NOMO-1 (cell line): ENCODE data around the gene FAM186B.

Source experiments
- DNase-seq, 2 experiments: peaks; one replicate each; lab custom pipeline; 2025; ENCODE audit not compliant: unreplicated experiment in 2 of 2; lab: John Stamatoyannopoulos, UW

FAM186B gene

GRCh38 chr12:49636574-49636973, 31.1 kb upstream of the FAM186B start:
- DNase-seq, result no peak

GRCh38 chr12:49635656-49636055, 30.2 kb upstream of the FAM186B start:
- no peak for DNase-seq

- DNase-seq, result no peak
These were observed 29.6 kb upstream of the FAM186B start for GRCh38 chr12:49635036-49635435.

- DNase-seq, result no peak
These were observed 28.4 kb upstream of the FAM186B start for GRCh38 chr12:49633703-49634345.

- no peak for DNase-seq
These were observed 27.7 kb upstream of the FAM186B start for GRCh38 chr12:49632986-49633702.

- DNase-seq, result no peak
These were observed 27.0 kb upstream of the FAM186B start for GRCh38 chr12:49632401-49632800.

GRCh38 chr12:49631336-49631907, 26.0 kb upstream of the FAM186B start:
- DNase-seq, result no peak

GRCh38 chr12:49627752-49628360, 22.4 kb upstream of the FAM186B start:
- DNase-seq, result no peak

GRCh38 chr12:49626836-49627235, 21.4 kb upstream of the FAM186B start:
- no peak for DNase-seq

- DNase-seq, result no peak
These were observed 20.9 kb upstream of the FAM186B start for GRCh38 chr12:49626169-49626835.

- no peak for DNase-seq
These were observed 19.6 kb upstream of the FAM186B start for GRCh38 chr12:49624921-49625577.

- peak; percentile 77 to 92 for DNase-seq
These were observed 17.9 kb upstream of the FAM186B start, which contains the start of gene PRPF40B for GRCh38 chr12:49623142-49623904. Gene PRPF40B, plus strand, starts transcription at chr12:49623561. Its CDS starts 30 bp downstream, at chr12:49623591.

- peak; percentile 29 to 66 for DNase-seq
These were observed 17.2 kb upstream of the FAM186B start for GRCh38 chr12:49622501-49623141.

GRCh38 chr12:49621651-49622500, 16.4 kb upstream of the FAM186B start:
- DNase-seq, result no peak

- no peak for DNase-seq
These were observed 13.8 kb upstream of the FAM186B start for GRCh38 chr12:49619286-49619685.

GRCh38 chr12:49618576-49618975, 13.1 kb upstream of the FAM186B start:
- no peak for DNase-seq

- DNase-seq, result no peak
These were observed 11.2 kb upstream of the FAM186B start for GRCh38 chr12:49616533-49617219.

GRCh38 chr12:49615725-49616124, 10.3 kb upstream of the FAM186B start:
- no peak for DNase-seq
